PFSK-1 (cell line): Measurements from ENCODE around the gene HSBP1L1.

Experiments used
- FOXP2 ChIP-seq: optimal IDR thresholded peaks from 2 replicates; pipeline ENCODE3; 2011; ENCODE audit warnings: borderline replicate concordance, control low read depth, inconsistent platforms; ENCODE audit not compliant: insufficient read depth; ENCODE audit errors: extremely low read length, extremely low read depth
- POLR2AphosphoS5 ChIP-seq: IDR thresholded peaks from 2 replicates; pipeline ENCODE4 v1.6.1; 2012; ENCODE audit warnings: low read depth, mild to moderate bottlenecking, control low read depth, low read length, moderate library complexity
- REST ChIP-seq, 2 experiments: IDR thresholded peaks; 2 replicates each; pipeline versions ENCODE4 v1.6.1 to v1.8.0; 2011 to 2012; ENCODE audit warnings: low read depth in 2 of 2, low read length in 2 of 2, control low read depth in 1 of 2, inconsistent platforms in 1 of 2, mild to moderate bottlenecking in 1 of 2, moderate library complexity in 1 of 2; ENCODE audit not compliant: insufficient read depth in 1 of 2
- SIN3A ChIP-seq: IDR thresholded peaks from 2 replicates; pipeline ENCODE4 v1.6.1; 2012; ENCODE audit warnings: mild to moderate bottlenecking, low read length, moderate library complexity, borderline replicate concordance; ENCODE audit not compliant: insufficient read depth
- TAF1 ChIP-seq: IDR thresholded peaks from 2 replicates; pipeline ENCODE4 v1.6.1; 2012; ENCODE audit warnings: low read length, control low read depth, borderline replicate concordance; ENCODE audit not compliant: insufficient read depth

Gene HSBP1L1

GRCh38 chr18:79949697-79950487 lies 14.6 kb upstream of the HSBP1L1 start:
- TF ChIP-seq TAF1 (no peak), SIN3A (no peak), FOXP2 (no peak), POLR2AphosphoS5 (no peak), REST (IDR thresholded peaks at IDR 0.05; ENCODE audit: insufficient read depth in 1 of 2, low read depth in 2 of 2, low read length in 2 of 2) (0 out of 4 replicates have a peak, but pooled peaks of 1 of the 2 experiments have one; percentile 41)

GRCh38 chr18:79950515-79951341 lies 13.7 kb upstream of the HSBP1L1 start:
- TF ChIP-seq SIN3A (no peak), FOXP2 (no peak), TAF1 (no peak), REST (IDR thresholded peaks at IDR 0.05; ENCODE audit: insufficient read depth in 1 of 2, low read depth in 2 of 2, low read length in 2 of 2) (no peak), POLR2AphosphoS5 (no peak)

GRCh38 chr18:79951545-79952455 lies 12.6 kb upstream of the HSBP1L1 start, which contains the start of gene SLC66A2:
Gene SLC66A2, minus strand, starts transcription at chr18:79951653. Its CDS starts 727 bp downstream, at chr18:79950926.
- peak; percentile 90 for TF ChIP-seq FOXP2
- no peak for TF ChIP-seq SIN3A

- no peak for TF ChIP-seq TAF1
- TF ChIP-seq SIN3A, result no peak
- no peak for TF ChIP-seq POLR2AphosphoS5
- TF ChIP-seq REST (IDR thresholded peaks at IDR 0.05; ENCODE audit: insufficient read depth in 1 of 2, low read depth in 2 of 2, low read length in 2 of 2), result no peak
- TF ChIP-seq FOXP2, result no peak
These were observed 11.9 kb upstream of the HSBP1L1 start for GRCh38 chr18:79952456-79952995.

- no peak for TF ChIP-seq SIN3A
- TF ChIP-seq REST (IDR thresholded peaks at IDR 0.05; ENCODE audit: insufficient read depth in 1 of 2, low read depth in 2 of 2, low read length in 2 of 2), result no peak
- no peak for TF ChIP-seq FOXP2
- no peak for TF ChIP-seq POLR2AphosphoS5
- TF ChIP-seq TAF1, result no peak
These were observed 11.4 kb upstream of the HSBP1L1 start for GRCh38 chr18:79952996-79953559.
